ENCODE measurements around the gene PSMB11.

DNA sequence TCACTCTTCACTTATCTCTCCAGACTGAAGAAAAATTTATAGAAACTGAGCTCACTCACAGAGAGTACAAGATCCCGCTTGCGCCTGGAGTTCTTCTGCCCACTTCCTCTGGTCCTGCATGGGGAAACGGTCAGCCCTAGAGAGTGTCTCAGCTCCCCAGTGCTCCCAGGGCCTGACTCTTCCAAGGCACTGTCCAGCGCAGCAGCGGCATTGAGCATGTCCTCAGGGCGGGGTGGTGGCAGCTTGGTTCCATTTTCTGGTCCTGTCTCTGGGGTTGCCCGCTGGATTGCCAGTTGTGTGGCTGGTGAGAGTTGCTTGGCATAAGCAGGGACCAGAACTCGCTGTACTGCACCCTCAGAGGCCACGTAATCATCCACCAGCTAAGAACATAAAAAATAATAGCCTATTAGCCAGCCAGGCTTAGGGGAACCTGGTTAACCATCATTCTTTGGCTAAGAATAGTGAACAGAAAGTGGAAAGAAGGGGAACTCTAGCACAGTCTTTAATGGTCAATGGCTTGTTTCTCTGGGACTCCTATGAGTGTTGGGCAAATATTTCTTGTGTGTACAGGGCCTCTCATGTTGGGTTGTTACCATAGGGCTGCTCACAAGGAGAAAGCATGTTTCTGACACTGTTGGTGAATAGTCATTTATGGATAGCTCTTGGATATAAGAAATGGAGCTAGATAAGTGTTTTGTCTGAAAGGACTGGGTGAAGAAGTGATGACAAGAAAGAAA is 46.0 kb upstream of the PSMB11 start:
- TF ChIP-seq CTCF (IDR thresholded peaks at IDR 0.05) (no peak), POLR2A (IDR thresholded peaks at IDR 0.05) (no peak)
